ENCODE data around the gene ITGA2B. TPM values are rescaled to one million over a fixed set of nuclear protein-coding genes. Genes with fewer than 3 reads are reported as not detected.

The ITGA2B gene
- total and polyA plus RNA-seq, 2 of the 13 experiments (the other 11 are each of a cell fraction or from before 2014, with no cell fraction given), result 0.38 to 1.1 TPM

GRCh38 chr17:44354582-44355561 lies 34.6 kb downstream of the ITGA2B start (continued):
- TF ChIP-seq ZXDC (CRISPR knock-in tag; IDR thresholded peaks at IDR 0.05) (no peak), ZNF468 (CRISPR knock-in tag; IDR thresholded peaks at IDR 0.05) (no peak), ZNF546 (CRISPR knock-in tag; conservative IDR thresholded peaks at IDR 0.05) (no peak), AGO2 (optimal IDR thresholded peaks at IDR 0.05; ENCODE audit: low read depth, low read length) (no peak), TFDP1 (CRISPR knock-in tag; IDR thresholded peaks at IDR 0.05; ENCODE audit: borderline replicate concordance) (peak; percentile 28; the same call in 1 of the 2 replicates), THYN1 (CRISPR knock-in tag; IDR thresholded peaks at IDR 0.05; ENCODE audit: borderline replicate concordance, low read depth) (no peak), SRSF9 (IDR thresholded peaks at IDR 0.05; ENCODE audit: borderline replicate concordance, insufficient read depth, low read depth, low read length, poor library complexity, severe bottlenecking) (no peak), ZNF639 (CRISPR knock-in tag; conservative IDR thresholded peaks at IDR 0.05) (peak; percentile 48; the same call in 1 of the 2 replicates), HNF1A (IDR thresholded peaks at IDR 0.05; ENCODE audit: low read depth) (no peak), HNF1A (CRISPR knock-in tag; IDR thresholded peaks at IDR 0.05; ENCODE audit: borderline replicate concordance) (no peak), ZNF589 (CRISPR knock-in tag; conservative IDR thresholded peaks at IDR 0.05) (no peak), MAF1 (CRISPR knock-in tag; IDR thresholded peaks at IDR 0.05; ENCODE audit: borderline replicate concordance) (no peak), PHF5A (CRISPR knock-in tag; IDR thresholded peaks at IDR 0.05; ENCODE audit: low read depth, unreplicated experiment) (no peak), KLF13 (CRISPR knock-in tag; IDR thresholded peaks at IDR 0.05) (no peak), ARID3A (IDR thresholded peaks at IDR 0.05; ENCODE audit: low read depth, low read length) (no peak), TOPORS (CRISPR knock-in tag; IDR thresholded peaks at IDR 0.05) (no peak; the same call in 1 of the 2 replicates)
